Ishikawa (cell line): ENCODE measurements around the gene OSBPL1A.

Source experiments
- CEBPB ChIP-seq: IDR thresholded peaks from 2 replicates; pipeline ENCODE4 v1.6.1; 2012
- CREB1 ChIP-seq: IDR thresholded peaks from 2 replicates; pipeline ENCODE4 v1.6.1; 2012; ENCODE audit warnings: low read depth
- EGR1 ChIP-seq: IDR thresholded peaks from 2 replicates; pipeline ENCODE4 v1.6.1; 2012
- EP300 ChIP-seq: IDR thresholded peaks from 2 replicates; pipeline ENCODE4 v1.6.1; 2012; ENCODE audit warnings: borderline replicate concordance
- FOXM1 ChIP-seq: IDR thresholded peaks from 2 replicates; pipeline ENCODE4 v1.6.1; 2012; ENCODE audit warnings: low read depth, borderline replicate concordance
- NFIC ChIP-seq: IDR thresholded peaks from 2 replicates; pipeline ENCODE4 v1.6.1; 2012
- RAD21 ChIP-seq: IDR thresholded peaks from 2 replicates; pipeline ENCODE4 v1.6.1; 2012; ENCODE audit warnings: low read depth
- TAF1 ChIP-seq: IDR thresholded peaks from 2 replicates; pipeline ENCODE4 v1.6.1; 2012; ENCODE audit warnings: low read depth, mild to moderate bottlenecking
- TCF12 ChIP-seq: IDR thresholded peaks from 2 replicates; pipeline ENCODE4 v1.6.1; 2012; ENCODE audit warnings: low read depth
- YY1 ChIP-seq: IDR thresholded peaks from 2 replicates; pipeline ENCODE4 v1.6.1; 2012; ENCODE audit warnings: low read depth
- TF ChIP-seq, protein P1 (sequence below): IDR thresholded peaks from 2 replicates; pipeline ENCODE4 v1.6.1; 2012; ENCODE audit warnings: low read depth, mild to moderate bottlenecking
- TF ChIP-seq, protein P2 (sequence below): IDR thresholded peaks from 2 replicates; pipeline ENCODE4 v1.6.1; 2012
- TF ChIP-seq, protein P3 (sequence below): IDR thresholded peaks from 2 replicates; pipeline ENCODE4 v1.6.1; 2012

DNA sequence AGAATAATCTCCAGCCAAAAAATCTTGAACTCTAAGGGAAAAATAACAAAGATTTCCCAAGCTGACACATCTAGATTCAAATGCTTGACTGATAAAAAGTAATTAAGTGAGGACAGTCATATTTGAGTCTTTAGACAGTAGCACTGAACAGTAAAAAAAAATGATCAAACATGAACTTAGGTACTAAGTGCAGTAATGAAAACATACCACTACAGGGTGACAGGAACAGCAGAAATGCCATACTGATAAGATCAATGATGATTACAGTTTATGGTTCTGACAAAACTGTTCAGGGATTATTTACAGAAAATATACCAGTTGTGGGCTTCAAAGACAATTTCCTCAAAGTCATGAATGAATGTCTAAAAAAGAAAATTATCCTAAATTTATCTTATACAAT, 80.3 kb downstream of the OSBPL1A start:
- TF ChIP-seq EGR1, result no peak
- TF ChIP-seq CREB1, result no peak
- no peak for TF ChIP-seq TCF12
- no peak for TF ChIP-seq EP300
- no peak for TF ChIP-seq TAF1
- TF ChIP-seq YY1, result no peak
- no peak for TF ChIP-seq RAD21
- no peak for TF ChIP-seq FOXM1
- TF ChIP-seq CEBPB, result no peak
- TF ChIP-seq, protein P1, sequence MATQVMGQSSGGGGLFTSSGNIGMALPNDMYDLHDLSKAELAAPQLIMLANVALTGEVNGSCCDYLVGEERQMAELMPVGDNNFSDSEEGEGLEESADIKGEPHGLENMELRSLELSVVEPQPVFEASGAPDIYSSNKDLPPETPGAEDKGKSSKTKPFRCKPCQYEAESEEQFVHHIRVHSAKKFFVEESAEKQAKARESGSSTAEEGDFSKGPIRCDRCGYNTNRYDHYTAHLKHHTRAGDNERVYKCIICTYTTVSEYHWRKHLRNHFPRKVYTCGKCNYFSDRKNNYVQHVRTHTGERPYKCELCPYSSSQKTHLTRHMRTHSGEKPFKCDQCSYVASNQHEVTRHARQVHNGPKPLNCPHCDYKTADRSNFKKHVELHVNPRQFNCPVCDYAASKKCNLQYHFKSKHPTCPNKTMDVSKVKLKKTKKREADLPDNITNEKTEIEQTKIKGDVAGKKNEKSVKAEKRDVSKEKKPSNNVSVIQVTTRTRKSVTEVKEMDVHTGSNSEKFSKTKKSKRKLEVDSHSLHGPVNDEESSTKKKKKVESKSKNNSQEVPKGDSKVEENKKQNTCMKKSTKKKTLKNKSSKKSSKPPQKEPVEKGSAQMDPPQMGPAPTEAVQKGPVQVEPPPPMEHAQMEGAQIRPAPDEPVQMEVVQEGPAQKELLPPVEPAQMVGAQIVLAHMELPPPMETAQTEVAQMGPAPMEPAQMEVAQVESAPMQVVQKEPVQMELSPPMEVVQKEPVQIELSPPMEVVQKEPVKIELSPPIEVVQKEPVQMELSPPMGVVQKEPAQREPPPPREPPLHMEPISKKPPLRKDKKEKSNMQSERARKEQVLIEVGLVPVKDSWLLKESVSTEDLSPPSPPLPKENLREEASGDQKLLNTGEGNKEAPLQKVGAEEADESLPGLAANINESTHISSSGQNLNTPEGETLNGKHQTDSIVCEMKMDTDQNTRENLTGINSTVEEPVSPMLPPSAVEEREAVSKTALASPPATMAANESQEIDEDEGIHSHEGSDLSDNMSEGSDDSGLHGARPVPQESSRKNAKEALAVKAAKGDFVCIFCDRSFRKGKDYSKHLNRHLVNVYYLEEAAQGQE, result no peak
- TF ChIP-seq, protein P2, sequence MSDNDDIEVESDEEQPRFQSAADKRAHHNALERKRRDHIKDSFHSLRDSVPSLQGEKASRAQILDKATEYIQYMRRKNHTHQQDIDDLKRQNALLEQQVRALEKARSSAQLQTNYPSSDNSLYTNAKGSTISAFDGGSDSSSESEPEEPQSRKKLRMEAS, result no peak
- no peak for TF ChIP-seq NFIC
- TF ChIP-seq, protein P3, sequence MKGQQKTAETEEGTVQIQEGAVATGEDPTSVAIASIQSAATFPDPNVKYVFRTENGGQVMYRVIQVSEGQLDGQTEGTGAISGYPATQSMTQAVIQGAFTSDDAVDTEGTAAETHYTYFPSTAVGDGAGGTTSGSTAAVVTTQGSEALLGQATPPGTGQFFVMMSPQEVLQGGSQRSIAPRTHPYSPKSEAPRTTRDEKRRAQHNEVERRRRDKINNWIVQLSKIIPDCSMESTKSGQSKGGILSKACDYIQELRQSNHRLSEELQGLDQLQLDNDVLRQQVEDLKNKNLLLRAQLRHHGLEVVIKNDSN, result no peak
